NCI-H2029 (cell line): Measurements from ENCODE around the gene CELF1.
"Not testable (repeated sequence)": the region's sequence is repeated elsewhere in the genome, so short reads cannot be mapped to it uniquely, and the experiment has no call there.

Source experiments
- DNase-seq: peaks from one replicate; lab custom pipeline; 2025; lab: John Stamatoyannopoulos, UW

The CELF1 gene

DNA sequence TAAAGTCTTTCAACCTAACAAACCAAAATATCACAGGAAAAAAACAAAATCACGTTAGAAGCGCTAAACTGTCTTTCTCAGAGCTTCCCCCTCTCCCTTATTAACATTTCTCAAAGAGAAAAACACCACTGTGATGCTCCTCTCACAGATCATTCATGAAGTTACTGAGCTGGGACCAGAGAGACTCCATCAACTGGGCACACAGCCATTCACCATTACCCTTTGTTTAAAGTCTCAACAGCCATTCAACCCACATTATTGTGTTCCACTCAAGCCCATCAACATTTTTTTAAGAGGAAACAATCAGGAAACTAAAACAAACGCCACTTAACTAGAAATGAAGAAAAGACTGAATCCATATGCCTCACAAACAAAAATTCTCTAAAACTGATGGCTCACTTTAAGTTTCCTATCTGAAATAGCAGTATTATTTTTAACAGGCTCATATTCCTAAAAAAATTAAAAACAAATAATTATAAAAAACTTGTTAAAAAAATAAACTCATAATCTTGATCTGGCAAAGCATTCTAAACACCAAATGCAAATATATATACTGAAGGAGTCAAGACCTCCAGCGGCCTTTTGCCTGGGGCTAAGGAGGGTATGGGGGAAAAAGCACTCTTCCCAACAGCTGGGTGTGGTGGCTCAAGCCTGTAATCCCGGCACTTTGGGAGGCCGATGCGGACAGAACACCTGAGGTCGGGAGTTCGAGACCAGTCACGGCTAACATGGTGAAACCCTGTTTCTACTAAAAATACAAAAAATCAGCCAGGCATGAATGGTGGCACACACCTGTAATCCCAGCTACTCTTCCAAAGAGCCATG is 14.0 kb downstream of the CELF1 start:
- DNase-seq, result peak; percentile 61

DNA sequence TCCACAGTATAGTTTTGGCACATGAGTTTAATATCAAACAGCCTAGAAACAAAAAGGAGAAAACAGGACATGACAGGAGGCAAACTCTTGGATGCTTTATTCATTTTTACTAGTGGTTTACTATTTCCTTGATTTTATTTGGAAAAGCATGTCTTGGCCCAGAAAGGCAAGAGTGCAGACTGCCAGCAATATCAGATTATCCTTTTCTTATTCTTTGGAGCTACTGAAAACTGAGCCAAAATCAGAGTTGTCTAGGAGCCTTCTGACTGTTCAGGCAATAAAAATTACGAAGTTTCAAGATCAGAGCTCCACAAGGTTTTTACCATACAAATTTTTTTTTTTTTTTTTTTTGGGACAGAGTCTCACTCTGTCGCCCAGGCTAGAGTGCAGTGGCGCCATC is 16.0 kb downstream of the CELF1 start:
- no peak for DNase-seq

GRCh38 chr11:47534704-47535251 is 18.2 kb downstream of the CELF1 start:
- no peak for DNase-seq

DNA sequence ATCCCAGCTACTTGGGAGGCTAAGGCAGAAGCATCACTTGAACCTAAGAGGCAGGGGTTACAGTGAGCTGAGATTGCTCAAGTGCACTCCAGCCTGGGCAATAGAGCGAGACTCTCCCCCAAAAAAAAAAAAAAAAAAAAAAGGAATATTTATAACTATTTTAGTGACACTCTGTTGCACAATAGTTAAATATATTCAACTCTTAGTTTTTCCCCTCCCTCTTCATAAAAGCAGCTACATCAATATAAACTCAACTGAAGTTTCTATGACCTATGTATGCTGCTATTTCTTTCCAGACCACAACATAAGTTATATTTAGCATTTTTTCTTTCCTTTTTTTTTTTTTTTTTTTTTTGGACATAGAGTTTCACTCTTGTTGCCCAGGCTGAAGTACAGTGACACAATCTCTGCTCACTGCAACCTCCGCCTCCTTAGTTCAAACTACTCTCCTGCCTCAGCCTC is 19.2 kb downstream of the CELF1 start:
- DNase-seq, result no peak

- DNase-seq, result no peak
Measured at GRCh38 chr11:47532597-47533213, 20.2 kb downstream of the CELF1 start.

DNA sequence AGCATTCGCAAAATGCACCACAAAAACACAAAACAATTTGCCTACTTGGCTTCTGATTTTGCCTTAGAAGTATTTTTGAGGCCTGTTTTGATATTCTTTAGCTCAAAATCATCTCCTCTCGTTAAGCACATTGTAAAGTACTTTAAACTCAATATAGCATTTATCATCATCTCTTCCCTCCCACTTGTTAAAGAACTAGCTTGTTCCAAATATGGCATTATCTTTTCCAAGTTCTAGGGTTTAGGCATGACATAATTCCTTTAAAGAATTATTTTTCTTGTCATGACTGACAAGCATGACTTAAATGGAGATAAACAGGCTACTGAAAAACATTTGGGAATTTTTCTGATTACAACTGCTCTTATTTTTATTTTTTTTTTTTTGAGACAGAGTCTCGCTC is 21.3 kb downstream of the CELF1 start:
- no peak for DNase-seq

- DNase-seq, result not testable (repeated sequence)
Measured at GRCh38 chr11:47530721-47531120, 22.2 kb downstream of the CELF1 start.

- DNase-seq, result no peak
Measured at GRCh38 chr11:47529951-47530350, 23.0 kb downstream of the CELF1 start.

DNA sequence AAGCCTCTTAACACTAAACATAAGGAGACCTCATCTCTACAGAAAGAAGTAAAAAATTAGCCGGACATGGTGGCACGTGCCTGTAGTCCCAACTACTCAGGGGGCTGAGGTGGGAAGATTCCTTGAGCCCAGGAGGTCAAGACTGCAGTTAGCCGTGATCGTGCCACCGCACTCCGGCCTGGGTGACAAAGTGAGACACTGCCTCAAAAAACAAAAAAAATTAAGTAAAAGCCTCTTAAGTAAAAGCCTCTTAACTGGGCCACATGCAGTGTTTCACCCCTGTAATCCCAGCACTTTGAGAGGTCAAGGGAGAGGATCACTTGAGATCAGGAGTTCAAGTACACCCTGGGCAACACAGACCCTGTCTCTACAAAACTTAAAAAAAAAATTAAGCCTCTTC is 25.7 kb downstream of the CELF1 start:
- no peak for DNase-seq

GRCh38 chr11:47526032-47526431 is 26.9 kb downstream of the CELF1 start:
- DNase-seq, result not testable (repeated sequence)

DNA sequence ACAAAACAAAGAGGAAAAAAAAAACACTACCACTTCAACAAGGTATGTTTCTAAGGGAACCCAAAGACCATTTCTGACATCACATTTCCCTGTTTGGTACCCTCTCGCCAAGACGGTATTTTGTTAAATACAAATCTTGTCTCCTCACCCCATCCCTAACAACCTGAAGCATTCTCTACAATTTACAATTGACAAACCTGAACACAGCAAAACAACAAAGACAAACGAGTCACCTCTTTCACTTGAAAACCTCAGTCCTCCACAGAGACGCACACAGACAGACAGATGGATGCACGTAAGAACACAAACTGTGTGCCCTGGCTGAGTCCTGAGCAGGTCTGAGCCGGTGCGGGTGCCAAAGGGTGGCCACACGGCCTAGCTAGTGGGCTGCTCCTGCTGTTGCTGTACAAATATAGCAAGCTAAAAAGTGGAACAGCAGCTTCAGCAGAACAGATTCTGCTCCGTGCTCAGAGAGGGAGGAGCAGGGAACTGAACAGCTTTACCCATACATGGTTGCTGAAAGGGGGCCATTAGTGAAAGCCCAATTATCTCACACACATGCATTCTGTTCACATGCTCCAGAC is 28.5 kb downstream of the CELF1 start:
- DNase-seq, result no peak

GRCh38 chr11:47523490-47524225 is 29.3 kb downstream of the CELF1 start:
- DNase-seq, result no peak

DNA sequence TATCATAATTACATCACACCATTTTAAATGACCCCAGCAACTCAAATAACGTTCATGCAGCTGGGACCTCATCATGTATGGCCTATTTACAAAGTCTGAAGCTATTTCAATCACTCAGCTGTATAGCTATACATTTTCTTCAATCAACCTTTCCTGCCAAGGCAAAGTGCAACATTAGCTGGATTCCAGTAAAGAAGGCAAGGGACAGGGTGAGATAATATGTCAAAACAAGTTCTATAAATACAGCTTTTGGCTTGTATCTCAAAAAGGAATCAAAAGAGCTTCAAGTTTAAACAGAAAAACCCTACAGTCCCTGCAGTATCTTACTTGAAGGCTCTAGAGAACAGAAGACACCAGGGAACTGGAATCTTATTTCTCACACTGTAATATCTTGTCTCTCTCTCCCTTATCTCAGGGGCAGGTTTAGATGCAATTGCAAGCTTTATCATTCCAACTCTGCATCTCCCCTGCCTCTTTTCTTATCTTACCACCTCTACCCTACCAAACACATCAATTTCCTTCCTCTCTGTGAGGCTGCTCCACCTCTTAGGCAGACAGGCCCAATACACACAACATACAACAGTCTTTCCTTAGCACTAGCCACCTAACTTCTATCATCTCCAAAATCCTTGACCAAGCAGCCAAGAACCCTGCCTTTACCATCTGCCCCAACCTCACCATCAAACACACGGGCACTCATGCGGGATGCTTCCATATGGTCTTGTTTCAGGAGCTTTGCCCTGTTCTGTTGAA is 34.5 kb downstream of the CELF1 start:
- no peak for DNase-seq

DNA sequence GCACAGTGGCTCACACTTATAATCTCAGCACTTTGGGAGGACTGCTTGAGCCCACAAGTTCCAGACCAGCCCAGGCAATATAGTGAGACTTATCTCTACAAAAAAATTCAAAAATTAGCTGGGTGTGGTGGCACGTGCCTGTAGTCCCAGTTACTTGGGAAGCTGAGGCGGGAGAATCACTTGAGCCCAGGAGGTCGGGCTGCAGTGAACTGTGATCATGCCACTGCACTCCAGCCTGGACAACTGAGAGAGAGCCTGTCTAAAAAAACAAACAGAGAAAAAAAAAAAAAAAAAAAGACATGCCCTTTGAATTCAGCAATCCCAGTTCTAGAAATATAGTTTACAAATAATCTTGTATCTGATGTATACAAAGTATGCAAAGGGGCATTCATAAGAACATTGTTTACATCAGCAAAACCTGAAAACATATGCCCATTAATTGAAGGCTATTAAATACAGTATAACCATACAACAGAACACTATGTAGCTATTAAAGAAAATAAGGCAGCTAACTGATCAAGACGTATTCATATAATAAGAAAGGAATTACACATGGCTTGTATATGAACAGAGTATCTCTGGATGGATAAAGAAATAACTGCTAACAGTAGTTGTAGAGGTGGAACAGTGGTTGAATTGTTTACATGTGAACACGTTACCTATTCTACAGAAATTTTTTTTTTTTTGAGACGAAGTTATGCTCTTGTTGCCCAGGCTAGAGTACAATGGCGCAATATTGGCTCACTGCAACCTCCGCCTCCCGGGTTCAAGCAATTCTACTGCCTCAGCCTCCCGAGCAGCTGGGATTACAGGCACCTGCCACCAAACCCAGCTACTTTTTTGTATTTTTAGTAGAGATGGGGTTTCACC is 35.7 kb downstream of the CELF1 start:
- no peak for DNase-seq

- no peak for DNase-seq
Measured at GRCh38 chr11:47516155-47516554, 36.8 kb downstream of the CELF1 start.

DNA sequence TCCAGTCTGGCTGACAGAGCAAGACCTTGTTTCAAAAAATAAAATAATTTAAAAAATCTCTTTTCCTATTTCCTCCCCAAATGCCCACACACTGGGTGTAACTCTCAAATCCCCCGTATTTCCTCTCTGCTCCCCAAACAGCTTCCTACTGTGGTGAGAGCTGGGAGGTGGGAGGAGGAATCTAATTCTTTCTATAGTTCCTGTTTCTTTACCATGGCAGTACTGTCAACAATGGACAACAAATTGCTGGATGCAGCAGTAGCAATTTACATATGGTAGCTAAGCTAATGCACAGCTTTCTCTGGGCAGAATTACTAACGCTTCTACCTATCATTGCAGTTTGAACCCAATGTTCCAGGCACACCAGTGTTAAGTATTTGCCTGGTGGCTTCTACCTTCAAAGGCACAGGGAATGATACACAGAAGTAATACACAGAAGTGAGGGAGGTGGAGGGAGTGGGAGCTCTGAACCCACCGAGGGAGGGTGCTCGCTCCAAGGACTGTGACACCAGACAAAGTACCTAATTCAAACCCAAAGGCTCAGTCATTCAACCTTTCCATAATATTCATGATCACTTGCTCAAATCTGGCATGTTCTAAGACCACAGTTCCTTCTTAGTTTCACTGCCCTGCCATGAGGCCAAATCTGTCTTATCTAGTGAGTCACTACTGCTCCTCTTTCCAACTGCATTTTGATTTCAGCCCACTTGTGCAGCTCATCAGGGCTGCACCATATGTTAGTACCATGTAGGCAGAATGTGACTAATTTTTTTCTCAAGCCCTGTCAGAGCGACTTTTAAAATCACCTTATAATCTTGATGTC is 37.9 kb downstream of the CELF1 start:
- no peak for DNase-seq

- DNase-seq, result no peak
Measured at GRCh38 chr11:47512701-47513100, 40.2 kb downstream of the CELF1 start.

- DNase-seq, result no peak
Measured at GRCh38 chr11:47511917-47512316, 41.0 kb downstream of the CELF1 start.

- no peak for DNase-seq
Measured at GRCh38 chr11:47510209-47510608, 42.7 kb downstream of the CELF1 start.
